C4-2B (cell line): ENCODE data around the gene CSMD2.

Experiments used
- H3K27ac ChIP-seq: fragments of 450-650 bp; 2 replicates; pipeline ENCODE4 v1.5.1; 2017
- ZFX ChIP-seq: fragments of 450-650 bp; IDR thresholded peaks from 2 replicates; pipeline ENCODE4 v1.6.1; 2017
- TF ChIP-seq, protein P1 (sequence below): fragments of 450-650 bp; conservative IDR thresholded peaks from 2 replicates; pipeline ENCODE4 v1.5.1; 2017; ENCODE audit warnings: mild to moderate bottlenecking

The CSMD2 gene

DNA sequence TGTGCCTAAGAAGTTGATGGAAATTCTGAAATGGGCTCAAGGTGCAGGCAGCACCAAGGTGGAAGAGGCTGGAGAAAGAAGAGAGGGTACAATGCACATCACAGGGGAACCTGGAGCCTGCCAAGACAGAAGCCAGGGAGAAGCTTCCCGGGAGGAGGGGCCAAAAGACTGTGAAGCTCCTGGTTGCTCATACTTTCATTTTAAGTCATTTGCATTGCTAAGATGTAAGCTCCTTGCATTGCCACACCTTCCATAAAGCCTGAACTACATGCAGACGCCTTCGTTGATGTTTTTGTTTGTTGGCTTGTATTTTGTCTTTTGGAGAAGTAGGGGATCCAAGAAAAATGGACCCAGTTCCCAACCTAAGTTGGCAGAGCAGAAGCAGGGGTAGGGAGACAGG, 232.2 kb downstream of the CSMD2 start:
- H3K27ac ChIP-seq: no peak overlapping the region
- TF ChIP-seq, protein P1, sequence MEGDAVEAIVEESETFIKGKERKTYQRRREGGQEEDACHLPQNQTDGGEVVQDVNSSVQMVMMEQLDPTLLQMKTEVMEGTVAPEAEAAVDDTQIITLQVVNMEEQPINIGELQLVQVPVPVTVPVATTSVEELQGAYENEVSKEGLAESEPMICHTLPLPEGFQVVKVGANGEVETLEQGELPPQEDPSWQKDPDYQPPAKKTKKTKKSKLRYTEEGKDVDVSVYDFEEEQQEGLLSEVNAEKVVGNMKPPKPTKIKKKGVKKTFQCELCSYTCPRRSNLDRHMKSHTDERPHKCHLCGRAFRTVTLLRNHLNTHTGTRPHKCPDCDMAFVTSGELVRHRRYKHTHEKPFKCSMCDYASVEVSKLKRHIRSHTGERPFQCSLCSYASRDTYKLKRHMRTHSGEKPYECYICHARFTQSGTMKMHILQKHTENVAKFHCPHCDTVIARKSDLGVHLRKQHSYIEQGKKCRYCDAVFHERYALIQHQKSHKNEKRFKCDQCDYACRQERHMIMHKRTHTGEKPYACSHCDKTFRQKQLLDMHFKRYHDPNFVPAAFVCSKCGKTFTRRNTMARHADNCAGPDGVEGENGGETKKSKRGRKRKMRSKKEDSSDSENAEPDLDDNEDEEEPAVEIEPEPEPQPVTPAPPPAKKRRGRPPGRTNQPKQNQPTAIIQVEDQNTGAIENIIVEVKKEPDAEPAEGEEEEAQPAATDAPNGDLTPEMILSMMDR: no peak
- TF ChIP-seq ZFX: no peak

GRCh38 chr1:33931111-33931475, 233.9 kb downstream of the CSMD2 start:
- no peak for TF ChIP-seq ZFX
- TF ChIP-seq, protein P1: no peak
- no peak overlapping the region for H3K27ac ChIP-seq

DNA sequence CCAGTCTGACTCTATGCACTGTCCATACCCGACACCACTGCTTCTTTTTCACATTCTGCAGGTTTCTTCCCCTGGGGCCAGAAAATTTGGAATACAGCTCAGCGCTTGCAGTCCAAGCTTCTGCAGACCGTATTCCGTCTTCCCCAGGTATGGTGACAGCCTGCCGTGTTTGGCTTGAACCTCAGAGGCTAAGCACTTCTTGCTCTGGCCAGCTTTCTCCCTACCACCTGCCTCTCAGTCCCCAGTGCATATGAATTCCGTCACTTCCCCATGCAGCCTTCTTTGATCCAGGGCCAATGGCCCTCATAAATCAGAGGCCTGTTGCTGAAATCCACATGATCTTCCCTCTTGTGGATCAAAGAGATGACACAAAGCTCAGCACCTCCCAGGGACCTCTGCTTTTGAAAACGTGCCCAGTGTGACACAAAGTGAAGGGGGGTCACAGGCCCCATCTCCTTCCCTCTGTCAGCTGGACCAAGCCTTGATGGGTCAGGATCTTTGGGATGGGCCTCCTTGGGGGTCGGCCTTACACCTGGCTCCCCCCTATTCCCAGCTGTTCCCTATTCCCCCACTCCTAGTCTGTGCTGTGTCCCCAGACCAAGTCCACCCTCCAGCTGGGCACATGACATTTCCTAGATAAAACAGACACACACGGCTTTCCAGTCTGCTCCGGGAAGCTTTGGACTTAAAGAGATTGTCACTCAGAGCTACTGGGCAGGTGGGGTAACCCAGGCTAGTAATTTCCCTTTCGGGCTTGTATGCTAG, 234.5 kb downstream of the CSMD2 start:
- H3K27ac ChIP-seq: no peak overlapping the region
- TF ChIP-seq, protein P1: no peak
- no peak for TF ChIP-seq ZFX

- no peak for TF ChIP-seq ZFX
- TF ChIP-seq, protein P1: no peak
- no peak overlapping the region for H3K27ac ChIP-seq
Observed at GRCh38 chr1:33928251-33928650, 236.8 kb downstream of the CSMD2 start.

DNA sequence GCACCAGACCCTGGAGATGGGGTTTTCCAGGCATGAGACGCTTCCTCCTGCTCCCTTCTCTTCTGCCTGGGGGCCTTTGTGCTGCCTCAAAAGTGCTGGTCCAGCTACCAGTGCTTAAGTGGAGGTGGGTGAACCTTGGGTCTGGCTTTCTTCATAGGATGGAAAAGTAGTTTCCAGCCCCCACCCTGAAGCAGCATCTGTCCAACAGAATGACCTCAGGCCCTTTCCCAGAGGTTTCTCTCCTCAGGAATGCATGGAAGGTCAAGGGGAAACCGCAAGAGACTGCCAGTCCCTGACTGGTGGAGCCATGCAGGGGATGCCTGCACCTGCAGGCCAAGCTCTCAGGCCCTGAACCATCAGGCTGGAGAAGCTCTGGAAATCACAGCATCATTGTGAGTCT, 237.3 kb downstream of the CSMD2 start:
- no peak overlapping the region for H3K27ac ChIP-seq
- TF ChIP-seq, protein P1: no peak
- no peak for TF ChIP-seq ZFX

- H3K27ac ChIP-seq: no peak overlapping the region
- TF ChIP-seq, protein P1: no peak
- TF ChIP-seq ZFX: no peak
Observed at GRCh38 chr1:33925586-33925985, 239.4 kb downstream of the CSMD2 start.

DNA sequence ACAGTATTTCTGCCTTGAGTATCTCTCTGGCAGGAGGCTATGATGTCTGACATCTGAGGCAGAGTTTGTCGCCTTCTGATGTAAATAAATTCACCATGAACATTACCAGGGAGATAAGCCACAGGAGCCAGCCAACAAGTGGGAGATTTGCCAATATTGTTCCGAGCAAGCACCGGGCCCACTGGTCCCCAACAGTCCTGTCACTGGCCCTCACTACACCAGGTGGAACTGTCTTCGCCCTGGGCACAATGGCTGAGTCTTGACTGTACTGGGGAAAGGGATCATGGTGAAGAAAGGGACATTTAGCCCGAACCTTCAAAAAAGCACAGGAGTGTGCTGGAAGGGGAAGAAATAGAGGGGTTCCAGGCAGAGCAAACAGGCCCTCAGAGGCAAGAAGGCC, 243.7 kb downstream of the CSMD2 start:
- TF ChIP-seq ZFX: no peak
- TF ChIP-seq, protein P1: no peak
- H3K27ac ChIP-seq: no peak overlapping the region
